ENCODE measurements around the gene CNNM4.

The CNNM4 gene

GRCh38 chr2:96859681-96860064 is 99.0 kb downstream of the CNNM4 start:
- DNase-seq, result no peak

DNA sequence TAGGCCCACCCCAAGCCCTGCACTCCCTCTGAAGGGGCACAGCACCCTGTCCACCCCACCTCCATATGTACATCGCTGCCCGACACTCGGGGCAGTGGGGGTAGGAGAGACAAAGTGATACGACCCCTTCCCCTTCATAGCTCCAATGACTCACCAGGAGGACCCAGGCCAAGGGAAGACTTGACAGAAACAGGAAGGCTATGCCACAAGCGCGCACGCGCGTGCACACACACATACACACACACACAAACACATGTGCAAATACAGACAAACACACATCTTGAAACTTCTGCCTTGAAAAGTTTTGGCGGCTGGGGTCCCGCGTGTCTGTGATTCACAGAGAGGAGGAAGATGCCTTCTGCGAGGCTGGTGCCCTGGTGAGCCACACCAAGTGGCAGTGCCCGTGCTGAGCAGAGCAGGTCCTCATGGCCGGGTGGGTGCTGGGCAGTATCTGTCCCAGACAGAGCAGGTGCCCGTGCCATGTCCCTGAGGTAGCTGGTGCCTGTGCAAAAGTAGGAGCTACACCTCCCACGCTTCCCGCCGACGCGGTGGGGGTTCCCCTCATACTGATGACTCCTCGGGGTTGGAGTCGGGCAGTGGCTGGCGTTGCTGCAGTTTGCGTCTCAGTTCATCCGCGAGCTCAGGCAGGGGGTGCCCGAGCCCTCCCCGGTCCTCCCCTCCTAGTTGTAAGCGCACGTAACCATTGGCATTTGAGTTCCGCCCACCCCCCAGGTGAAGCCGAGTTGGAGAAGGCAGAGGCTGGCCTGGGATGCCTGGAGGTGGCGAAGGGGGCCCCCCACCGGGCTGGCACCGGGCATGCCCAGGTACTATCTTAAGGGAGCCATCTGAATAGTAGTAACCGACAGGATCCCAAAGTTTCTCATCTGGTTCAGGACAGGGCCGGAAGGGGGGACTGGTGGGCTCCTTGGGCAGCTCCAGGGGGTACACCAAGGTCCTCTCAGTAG is 99.6 kb downstream of the CNNM4 start:
- no peak for DNase-seq

DNA sequence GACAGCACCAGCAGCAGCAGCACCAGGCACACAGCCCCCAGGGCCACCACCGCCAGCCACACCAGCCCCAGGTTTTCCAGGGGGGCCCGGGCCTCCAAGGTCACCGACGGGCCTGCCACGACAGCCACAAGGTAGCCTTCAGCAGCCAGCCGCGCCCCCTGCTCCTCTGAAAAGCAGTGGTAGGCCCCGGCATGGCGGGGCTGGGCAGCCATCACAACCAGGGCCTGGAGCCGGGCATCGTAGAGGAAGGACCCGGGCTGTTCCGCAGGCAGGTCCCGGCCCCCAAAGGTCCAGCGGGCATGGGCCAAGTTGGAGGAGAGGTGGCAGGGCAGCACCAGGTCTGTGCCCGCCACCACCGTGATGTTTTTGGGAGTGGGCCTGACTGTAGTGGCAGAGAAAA is 100.4 kb downstream of the CNNM4 start:
- DNase-seq, result no peak
